ENCODE measurements around the gene ESRRA. TPM values are rescaled to one million over a fixed set of nuclear protein-coding genes. Genes with fewer than 3 reads are reported as not detected.

Gene ESRRA
- total RNA-seq, 3 donors from 2014 or later (not counting 1 experiment from before 2014, with no cell fraction given): 47.1 to 51.3 (median 50.0) TPM

- no peak for DNase-seq
- no peak for ATAC-seq
These were observed 9.1 kb upstream of the ESRRA start for GRCh38 chr11:64296236-64296635.

GRCh38 chr11:64296830-64297698 lies 8.3 kb upstream of the ESRRA start:
- H3K9me3 ChIP-seq (ENCODE audit: control insufficient read depth, insufficient read depth, low read length): no peaks in the 10 kb centered on the region
- Mint-ChIP-seq H3K27me3 (ENCODE audit: low read depth in 2 of 2) (peaks cover 43 to 65% of the 10 kb centered on the region in 2 donors), H3K27ac (no peak overlapping the region), H3K36me3 (no peaks in the 10 kb centered on the region), H3K4me3 (no peak overlapping the region), H3K4me1 (peaks cover 6 to 25% of the 10 kb centered on the region in 2 donors), H3K9me3 (no peaks in the 10 kb centered on the region)
- intact Hi-C loops (cut with micrococcal nuclease): no loop called here
- peaks cover 30% of the 10 kb centered on the region for H3K4me1 ChIP-seq (ENCODE audit: control insufficient read depth, insufficient read depth, low read length)
- no peaks in the 10 kb centered on the region for H3K36me3 ChIP-seq (ENCODE audit: control insufficient read depth, insufficient read depth, low read length)
- WGBS (ENCODE audit: insufficient coverage): 11% methylated on average over 31 of the region's 34 CpGs
- H3K4me3 ChIP-seq (ENCODE audit: low read length): no peak overlapping the region
- ATAC-seq (no peak), DNase-seq (no peak)
- H3K27me3 ChIP-seq (ENCODE audit: control insufficient read depth, insufficient read depth, low read length): peaks cover 62% of the 10 kb centered on the region
- no peak for TF ChIP-seq CTCF (IDR thresholded peaks at IDR 0.05)
- H3K27ac ChIP-seq (ENCODE audit: low read length): no peak overlapping the region

More at GRCh38 chr11:64296236-64296635, 9.1 kb upstream of the ESRRA start:
- H3K9me3 Mint-ChIP-seq: no peaks in the 10 kb centered on the region
- no peak for TF ChIP-seq CTCF (IDR thresholded peaks at IDR 0.05)
- 44% methylated on average over 1 of the region's 1 CpG for WGBS (ENCODE audit: insufficient coverage)
- no peak overlapping the region for H3K4me3 Mint-ChIP-seq
- Histone ChIP-seq H3K4me1 (ENCODE audit: control insufficient read depth, insufficient read depth, low read length) (peaks cover 27% of the 10 kb centered on the region), H3K27ac (ENCODE audit: low read length) (no peak overlapping the region), H3K4me3 (ENCODE audit: low read length) (no peak overlapping the region), H3K9me3 (ENCODE audit: control insufficient read depth, insufficient read depth, low read length) (no peaks in the 10 kb centered on the region), H3K36me3 (ENCODE audit: control insufficient read depth, insufficient read depth, low read length) (no peaks in the 10 kb centered on the region), H3K27me3 (ENCODE audit: control insufficient read depth, insufficient read depth, low read length) (peaks cover 58% of the 10 kb centered on the region)
- intact Hi-C loops (cut with micrococcal nuclease): no loop called here
- peaks cover 43 to 62% of the 10 kb centered on the region in 2 donors for H3K27me3 Mint-ChIP-seq (ENCODE audit: low read depth in 2 of 2)
- H3K4me1 Mint-ChIP-seq: peaks cover 6 to 25% of the 10 kb centered on the region in 2 donors
- H3K27ac Mint-ChIP-seq: no peak overlapping the region
- H3K36me3 Mint-ChIP-seq: no peaks in the 10 kb centered on the region

- H3K4me1 Mint-ChIP-seq: peaks cover 6 to 19% of the 10 kb centered on the region in 2 donors
- no peaks in the 10 kb centered on the region for H3K9me3 Mint-ChIP-seq
- TF ChIP-seq CTCF (IDR thresholded peaks at IDR 0.05): no peak
- Histone ChIP-seq H3K4me3 (ENCODE audit: low read length) (no peak overlapping the region), H3K36me3 (ENCODE audit: control insufficient read depth, insufficient read depth, low read length) (no peaks in the 10 kb centered on the region), H3K27ac (ENCODE audit: low read length) (no peak overlapping the region), H3K9me3 (ENCODE audit: control insufficient read depth, insufficient read depth, low read length) (no peaks in the 10 kb centered on the region), H3K4me1 (ENCODE audit: control insufficient read depth, insufficient read depth, low read length) (peaks cover 24% of the 10 kb centered on the region), H3K27me3 (ENCODE audit: control insufficient read depth, insufficient read depth, low read length) (peaks cover 56% of the 10 kb centered on the region)
- WGBS (ENCODE audit: insufficient coverage): 18% methylated on average over 18 of the region's 18 CpGs
- H3K27me3 Mint-ChIP-seq (ENCODE audit: low read depth in 2 of 2): peaks cover 43 to 61% of the 10 kb centered on the region in 2 donors
- H3K36me3 Mint-ChIP-seq: no peaks in the 10 kb centered on the region
- ATAC-seq (no peak), DNase-seq (peak in 1 of 2 donors; percentile 44)
- intact Hi-C loops (cut with micrococcal nuclease): no loop called here
- H3K27ac Mint-ChIP-seq: no peak overlapping the region
- no peak overlapping the region for H3K4me3 Mint-ChIP-seq
These were observed 7.5 kb upstream of the ESRRA start for GRCh38 chr11:64297699-64298358.
